HT1080 (cell line): ENCODE data around the gene HSD11B1L. TPM values are rescaled to one million over a fixed set of nuclear protein-coding genes. Genes with fewer than 3 reads are reported as not detected.
"Not testable (repeated sequence)": the region's sequence is repeated elsewhere in the genome, so short reads cannot be mapped to it uniquely, and the experiment has no call there.

Source experiments
- DNase-seq: peaks from one replicate; pipeline ENCODE4 v3.0.0-alpha.2; 2015; ENCODE audit warnings: low read depth
- total RNA-seq: library from RNA; depleted of rRNA; stranded (reverse); fragments of >200 nt; shearing (Covaris generic); gene quantifications from 2 replicates; pipeline ENCODE4 v1.2.3, GENCODE V29; 2014

The HSD11B1L gene
- total RNA-seq, 1 experiment from 2014 or later = 6.2 TPM

DNA sequence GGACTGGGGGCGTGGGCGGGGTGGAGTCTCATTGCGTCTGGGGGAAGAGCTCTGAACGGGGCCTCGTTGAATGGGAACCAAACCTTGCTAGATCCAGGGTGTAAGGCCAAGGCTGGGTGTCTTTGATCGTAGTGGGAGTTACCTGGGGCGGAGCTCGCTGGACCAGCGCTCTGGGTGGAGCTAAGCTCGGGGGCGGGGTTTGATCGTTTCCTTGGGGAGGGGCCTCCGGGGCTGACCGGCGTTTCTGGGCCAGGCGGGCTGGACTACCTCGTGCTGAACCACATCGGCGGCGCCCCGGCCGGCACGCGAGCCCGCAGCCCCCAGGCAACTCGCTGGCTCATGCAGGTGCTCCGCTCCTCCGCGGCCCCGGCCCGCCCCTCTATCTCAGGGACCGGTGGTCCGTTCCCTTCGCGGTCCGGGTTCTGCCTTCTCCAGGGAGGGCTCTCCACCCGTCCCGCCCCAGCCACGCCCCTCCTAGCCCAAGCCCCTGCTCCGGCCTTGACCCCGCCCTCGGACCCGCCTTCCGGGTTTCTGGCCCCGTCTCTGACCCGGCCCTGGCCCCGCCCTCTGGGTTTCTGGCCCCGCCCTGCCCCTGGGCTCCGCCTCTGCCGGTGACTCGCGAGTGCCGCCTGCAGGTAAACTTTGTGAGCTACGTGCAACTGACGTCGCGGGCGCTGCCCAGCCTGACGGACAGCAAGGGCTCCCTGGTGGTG is 6.0 kb downstream of the HSD11B1L start:
- peak; percentile 88 for DNase-seq

DNA sequence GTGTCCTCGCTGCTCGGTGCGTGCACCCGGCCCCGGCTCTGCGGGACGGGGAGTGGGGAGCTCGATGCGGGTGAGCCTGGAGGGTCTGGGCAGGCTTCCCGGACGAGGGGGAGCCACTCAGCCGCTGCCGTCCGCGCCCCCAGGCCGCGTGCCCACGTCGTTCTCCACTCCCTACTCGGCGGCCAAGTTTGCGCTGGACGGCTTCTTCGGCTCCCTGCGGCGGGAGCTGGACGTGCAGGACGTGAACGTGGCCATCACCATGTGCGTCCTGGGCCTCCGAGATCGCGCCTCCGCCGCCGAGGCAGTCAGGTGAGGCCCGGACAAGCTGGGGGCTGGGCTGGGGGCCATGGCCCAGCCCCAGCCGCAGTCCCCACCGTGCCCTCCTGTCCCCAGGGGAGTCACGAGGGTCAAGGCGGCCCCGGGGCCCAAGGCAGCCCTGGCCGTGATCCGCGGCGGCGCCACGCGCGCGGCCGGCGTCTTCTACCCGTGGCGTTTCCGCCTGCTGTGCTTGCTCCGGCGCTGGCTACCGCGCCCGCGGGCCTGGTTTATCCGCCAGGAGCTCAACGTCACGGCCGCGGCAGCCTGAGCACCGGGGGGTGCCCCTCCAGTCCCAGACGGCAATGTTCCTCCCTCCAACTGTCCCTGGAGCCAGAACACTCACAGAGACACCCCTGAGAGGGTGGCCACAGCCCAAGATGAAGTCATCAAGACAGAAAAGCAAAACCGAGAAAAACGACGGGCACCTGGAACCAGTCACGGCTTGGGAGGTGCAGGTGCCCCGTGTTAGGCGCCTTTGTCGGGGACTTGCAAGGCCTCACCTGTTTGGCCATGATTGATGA is 6.8 kb downstream of the HSD11B1L start:
- no peak for DNase-seq

GRCh38 chr19:5688262-5688881 is 7.5 kb downstream of the HSD11B1L start:
- DNase-seq = not testable (repeated sequence)

- DNase-seq = peak; percentile 96
Measured at GRCh38 chr19:5690125-5690954, 9.5 kb downstream of the HSD11B1L start, which contains the start of gene RPL36. RPL36 (plus strand) TSS chr19:5690295; CDS start chr19:5690508, 213 bp downstream.

DNA sequence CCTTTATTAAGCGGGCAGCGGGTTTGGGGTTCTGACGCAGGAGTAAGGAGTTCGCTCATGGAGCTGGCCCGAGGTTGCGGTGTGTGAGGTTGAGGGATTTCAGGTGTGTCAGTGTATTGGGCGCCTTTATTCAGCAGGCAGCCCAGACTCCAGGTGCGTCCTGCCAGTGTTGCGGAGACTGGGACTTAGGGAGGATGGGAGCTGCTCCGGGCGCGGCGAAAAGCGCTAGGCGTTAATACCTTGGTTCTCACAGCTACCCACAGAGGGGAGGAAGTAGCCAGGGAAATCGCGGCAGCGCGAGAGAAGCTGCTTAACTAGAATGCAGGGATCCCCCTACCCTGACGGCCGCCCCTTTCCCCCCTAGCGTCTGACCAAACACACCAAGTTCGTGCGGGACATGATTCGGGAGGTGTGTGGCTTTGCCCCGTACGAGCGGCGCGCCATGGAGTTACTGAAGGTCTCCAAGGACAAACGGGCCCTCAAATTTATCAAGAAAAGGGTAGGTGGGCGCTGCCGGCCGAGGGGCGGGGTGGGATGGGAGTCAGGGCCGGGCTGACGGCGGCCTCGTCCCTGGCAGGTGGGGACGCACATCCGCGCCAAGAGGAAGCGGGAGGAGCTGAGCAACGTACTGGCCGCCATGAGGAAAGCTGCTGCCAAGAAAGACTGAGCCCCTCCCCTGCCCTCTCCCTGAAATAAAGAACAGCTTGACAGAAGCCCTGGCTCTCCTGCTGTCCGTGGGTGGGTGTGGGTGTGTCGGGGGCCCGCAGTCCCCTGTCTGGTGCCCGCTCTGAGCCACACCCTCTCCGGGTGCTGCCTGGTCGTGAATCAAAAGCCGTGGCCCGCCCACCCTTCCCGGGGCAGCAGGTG is 10.4 kb downstream of the HSD11B1L start:
- peak; percentile 61 for DNase-seq

GRCh38 chr19:5691822-5692722 is 11.2 kb downstream of the HSD11B1L start:
- DNase-seq = peak; percentile 49

GRCh38 chr19:5692723-5693194 is 11.9 kb downstream of the HSD11B1L start:
- DNase-seq = peak; percentile 50

GRCh38 chr19:5693195-5694166 is 12.7 kb downstream of the HSD11B1L start:
- peak; percentile 34 for DNase-seq

DNA sequence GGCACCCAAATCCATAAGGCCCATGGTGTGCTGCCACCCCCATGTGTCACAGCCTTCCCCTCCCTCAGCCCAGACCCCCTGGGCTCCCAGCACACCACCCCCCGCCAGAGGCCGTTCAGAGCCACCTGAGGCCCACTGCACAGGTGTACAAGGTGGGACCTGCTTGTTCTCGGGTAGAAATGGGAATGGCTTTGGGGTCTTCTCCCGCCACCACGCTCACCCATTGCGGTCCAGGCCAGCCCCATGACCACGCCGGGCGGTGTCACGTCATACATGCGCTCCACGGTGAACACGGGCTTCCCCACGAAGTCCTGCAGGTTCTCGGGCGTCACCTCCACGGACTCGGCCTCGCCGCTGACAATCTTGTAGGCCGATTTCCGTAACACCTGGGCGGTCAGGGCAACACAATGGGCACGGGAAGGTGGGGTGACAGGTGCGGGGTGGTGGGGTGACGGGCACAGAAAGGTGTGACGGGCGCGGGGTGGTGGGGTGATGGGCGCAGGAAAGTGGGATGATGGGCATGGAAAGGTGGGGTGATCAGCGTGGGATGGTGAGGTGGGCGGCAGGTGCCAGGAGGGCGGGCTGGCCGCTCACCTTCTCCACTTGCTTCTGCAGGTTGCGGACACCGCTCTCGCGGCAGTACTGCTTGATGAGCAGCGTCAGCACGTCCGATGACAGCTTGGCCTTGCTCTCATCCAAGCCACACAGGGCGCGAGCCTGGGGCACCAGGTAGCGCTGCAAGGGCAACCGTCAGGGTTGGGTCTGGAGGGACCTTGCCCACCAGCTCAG is 13.5 kb downstream of the HSD11B1L start:
- DNase-seq = no peak

- peak; percentile 29 for DNase-seq
Measured at GRCh38 chr19:5694956-5695648, 14.3 kb downstream of the HSD11B1L start.

- DNase-seq = no peak
Measured at GRCh38 chr19:5695649-5696195, 14.9 kb downstream of the HSD11B1L start.

GRCh38 chr19:5696196-5697021 is 15.6 kb downstream of the HSD11B1L start:
- no peak for DNase-seq

GRCh38 chr19:5697022-5697889 is 16.4 kb downstream of the HSD11B1L start:
- DNase-seq = no peak
